ENCODE data around the gene CIPC. TPM values are rescaled to one million over a fixed set of nuclear protein-coding genes. Genes with fewer than 3 reads are reported as not detected.

CIPC gene
- total and polyA plus RNA-seq, 2 of the 13 experiments (the other 11 are each of a cell fraction or from before 2014, with no cell fraction given): 7.6 to 13.9 TPM

DNA sequence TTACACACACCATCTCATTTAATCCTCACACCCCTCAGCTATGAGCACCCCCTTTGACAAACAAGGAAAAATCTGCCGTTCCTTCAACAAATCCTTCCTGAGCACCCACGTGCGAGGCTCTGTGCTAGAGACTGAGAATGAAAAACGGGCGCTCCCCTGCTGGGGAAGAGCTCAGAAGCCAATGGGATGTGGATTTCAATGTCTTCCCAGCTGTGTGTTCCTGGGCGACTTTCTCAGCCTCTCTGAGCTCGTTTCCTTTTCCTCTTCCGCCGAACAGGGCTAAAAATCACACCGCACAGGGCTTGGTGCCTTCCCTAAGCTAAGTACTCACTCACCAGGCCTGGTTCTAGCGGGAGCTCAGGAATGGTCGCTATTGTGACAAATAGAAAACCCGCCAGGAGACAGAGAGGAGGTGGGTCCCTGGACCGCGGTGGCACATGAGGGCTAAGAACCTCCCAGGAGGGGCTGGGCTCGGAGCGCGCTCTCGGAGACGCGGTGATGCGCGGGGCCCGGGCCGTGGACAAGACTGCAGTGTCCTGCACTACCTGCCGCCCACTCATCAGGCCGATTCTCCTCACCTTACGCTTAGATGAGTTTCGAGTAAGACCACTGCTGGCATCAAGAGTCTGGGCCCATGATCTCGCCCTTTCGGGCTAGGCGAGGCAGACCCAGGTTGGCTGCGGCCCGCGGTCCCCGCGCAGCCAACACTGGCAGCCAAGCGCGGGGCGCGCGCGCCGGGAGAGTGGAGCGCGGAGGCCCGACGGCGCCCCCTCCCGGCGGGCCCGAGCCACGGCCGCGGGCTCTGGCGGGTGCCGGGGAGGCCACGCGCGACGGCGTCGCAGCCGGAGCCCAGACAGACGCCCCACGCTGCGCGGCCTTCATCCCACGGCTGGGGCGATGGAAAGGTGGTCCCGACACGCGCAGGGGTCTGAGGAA is 26.6 kb downstream of the CIPC start (continued):
- TF ChIP-seq BORCS8-MEF2B (CRISPR knock-in tag; IDR thresholded peaks at IDR 0.05) (no peak), POLR2G (IDR thresholded peaks at IDR 0.05; ENCODE audit: low read depth, low read length) (no peak), ZFX (CRISPR knock-in tag; IDR thresholded peaks at IDR 0.05; ENCODE audit: low read depth) (peak; percentile 39; the same call in 1 of the 2 replicates), ZNF768 (CRISPR knock-in tag; IDR thresholded peaks at IDR 0.05) (peak; percentile 90), ZNF20 (CRISPR knock-in tag; IDR thresholded peaks at IDR 0.05) (no peak), RAD21 (CRISPR knock-in tag; IDR thresholded peaks at IDR 0.05) (peak; percentile 36; the same call in 1 of the 2 replicates), ZFY (CRISPR knock-in tag; IDR thresholded peaks at IDR 0.05) (peak; percentile 31; the same call in 1 of the 2 replicates), ZNF883 (CRISPR knock-in tag; IDR thresholded peaks at IDR 0.05; ENCODE audit: not compliant biosample characterization) (peak; percentile 15), HDAC6 (IDR thresholded peaks at IDR 0.05; ENCODE audit: low read depth, low read length) (no peak), POLR2AphosphoS2 (IDR thresholded peaks at IDR 0.05; ENCODE audit: low read depth, low read length) (no peak), MEF2D (CRISPR knock-in tag; IDR thresholded peaks at IDR 0.05) (no peak)
- TF ChIP-seq, protein P1, sequence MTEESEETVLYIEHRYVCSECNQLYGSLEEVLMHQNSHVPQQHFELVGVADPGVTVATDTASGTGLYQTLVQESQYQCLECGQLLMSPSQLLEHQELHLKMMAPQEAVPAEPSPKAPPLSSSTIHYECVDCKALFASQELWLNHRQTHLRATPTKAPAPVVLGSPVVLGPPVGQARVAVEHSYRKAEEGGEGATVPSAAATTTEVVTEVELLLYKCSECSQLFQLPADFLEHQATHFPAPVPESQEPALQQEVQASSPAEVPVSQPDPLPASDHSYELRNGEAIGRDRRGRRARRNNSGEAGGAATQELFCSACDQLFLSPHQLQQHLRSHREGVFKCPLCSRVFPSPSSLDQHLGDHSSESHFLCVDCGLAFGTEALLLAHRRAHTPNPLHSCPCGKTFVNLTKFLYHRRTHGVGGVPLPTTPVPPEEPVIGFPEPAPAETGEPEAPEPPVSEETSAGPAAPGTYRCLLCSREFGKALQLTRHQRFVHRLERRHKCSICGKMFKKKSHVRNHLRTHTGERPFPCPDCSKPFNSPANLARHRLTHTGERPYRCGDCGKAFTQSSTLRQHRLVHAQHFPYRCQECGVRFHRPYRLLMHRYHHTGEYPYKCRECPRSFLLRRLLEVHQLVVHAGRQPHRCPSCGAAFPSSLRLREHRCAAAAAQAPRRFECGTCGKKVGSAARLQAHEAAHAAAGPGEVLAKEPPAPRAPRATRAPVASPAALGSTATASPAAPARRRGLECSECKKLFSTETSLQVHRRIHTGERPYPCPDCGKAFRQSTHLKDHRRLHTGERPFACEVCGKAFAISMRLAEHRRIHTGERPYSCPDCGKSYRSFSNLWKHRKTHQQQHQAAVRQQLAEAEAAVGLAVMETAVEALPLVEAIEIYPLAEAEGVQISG (CRISPR knock-in tag; IDR thresholded peaks at IDR 0.05): peak; percentile 34; the same call in 1 of the 2 replicates
- TF ChIP-seq, protein P2, sequence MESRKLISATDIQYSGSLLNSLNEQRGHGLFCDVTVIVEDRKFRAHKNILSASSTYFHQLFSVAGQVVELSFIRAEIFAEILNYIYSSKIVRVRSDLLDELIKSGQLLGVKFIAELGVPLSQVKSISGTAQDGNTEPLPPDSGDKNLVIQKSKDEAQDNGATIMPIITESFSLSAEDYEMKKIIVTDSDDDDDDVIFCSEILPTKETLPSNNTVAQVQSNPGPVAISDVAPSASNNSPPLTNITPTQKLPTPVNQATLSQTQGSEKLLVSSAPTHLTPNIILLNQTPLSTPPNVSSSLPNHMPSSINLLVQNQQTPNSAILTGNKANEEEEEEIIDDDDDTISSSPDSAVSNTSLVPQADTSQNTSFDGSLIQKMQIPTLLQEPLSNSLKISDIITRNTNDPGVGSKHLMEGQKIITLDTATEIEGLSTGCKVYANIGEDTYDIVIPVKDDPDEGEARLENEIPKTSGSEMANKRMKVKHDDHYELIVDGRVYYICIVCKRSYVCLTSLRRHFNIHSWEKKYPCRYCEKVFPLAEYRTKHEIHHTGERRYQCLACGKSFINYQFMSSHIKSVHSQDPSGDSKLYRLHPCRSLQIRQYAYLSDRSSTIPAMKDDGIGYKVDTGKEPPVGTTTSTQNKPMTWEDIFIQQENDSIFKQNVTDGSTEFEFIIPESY (CRISPR knock-in tag; IDR thresholded peaks at IDR 0.05): peak; percentile 64; the same call in 1 of the 2 replicates
- TF ChIP-seq, protein P3, sequence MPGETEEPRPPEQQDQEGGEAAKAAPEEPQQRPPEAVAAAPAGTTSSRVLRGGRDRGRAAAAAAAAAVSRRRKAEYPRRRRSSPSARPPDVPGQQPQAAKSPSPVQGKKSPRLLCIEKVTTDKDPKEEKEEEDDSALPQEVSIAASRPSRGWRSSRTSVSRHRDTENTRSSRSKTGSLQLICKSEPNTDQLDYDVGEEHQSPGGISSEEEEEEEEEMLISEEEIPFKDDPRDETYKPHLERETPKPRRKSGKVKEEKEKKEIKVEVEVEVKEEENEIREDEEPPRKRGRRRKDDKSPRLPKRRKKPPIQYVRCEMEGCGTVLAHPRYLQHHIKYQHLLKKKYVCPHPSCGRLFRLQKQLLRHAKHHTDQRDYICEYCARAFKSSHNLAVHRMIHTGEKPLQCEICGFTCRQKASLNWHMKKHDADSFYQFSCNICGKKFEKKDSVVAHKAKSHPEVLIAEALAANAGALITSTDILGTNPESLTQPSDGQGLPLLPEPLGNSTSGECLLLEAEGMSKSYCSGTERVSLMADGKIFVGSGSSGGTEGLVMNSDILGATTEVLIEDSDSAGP (CRISPR knock-in tag; IDR thresholded peaks at IDR 0.05; ENCODE audit: borderline replicate concordance): peak; percentile 28; the same call in 1 of the 2 replicates
